Measurements from ENCODE around the gene HDAC4. TPM values are rescaled to one million over a fixed set of nuclear protein-coding genes. Genes with fewer than 3 reads are reported as not detected.
A peak's percentile ranks its signal among the peaks of the same experiment; 100 is the strongest.
"Not testable (repeated sequence)": the region's sequence is repeated elsewhere in the genome, so short reads cannot be mapped to it uniquely, and the experiment has no call there.

The HDAC4 gene
- total and polyA plus RNA-seq, 7 donors = 7.9 to 329 (median 129) TPM

GRCh38 chr2:239041062-239041461 is 359.8 kb downstream of the HDAC4 start:
- H3K36me3 ChIP-seq (ENCODE audit: insufficient read depth in 1 of 2, low read depth in 1 of 2) = no peaks in the 10 kb centered on the region
- no peaks in the 10 kb centered on the region for H3K9me3 ChIP-seq
- H3K4me3 ChIP-seq = no peak overlapping the region
- H3K27me3 ChIP-seq (ENCODE audit: insufficient read depth in 3 of 3, low read length in 2 of 3) = no peaks in the 10 kb centered on the region
- H3K4me1 ChIP-seq = no peaks in the 10 kb centered on the region
- H3K27ac ChIP-seq = no peak overlapping the region
- no peak for TF ChIP-seq CTCF (IDR thresholded peaks at IDR 0.05)
- ATAC-seq = no peak
- DNase-seq = no peak
- 84 to 89% (median 88%) methylated on average over 14 of the region's 14 CpGs for WGBS, 3 donors
- intact Hi-C loops (cut with DNase I) = loop anchor here in 1 of 2 donors (2.0 kb wide), 1 partner anchor 20 kb away; no protein-coding TSS in a partner anchor

GRCh38 chr2:239040152-239040761 is 360.6 kb downstream of the HDAC4 start:
- intact Hi-C loops (cut with DNase I) = loop anchor here in 1 of 2 donors (2.0 kb wide), 1 partner anchor 21 kb away; no protein-coding TSS in a partner anchor

GRCh38 chr2:239039479-239039861 is 361.4 kb downstream of the HDAC4 start:
- WGBS, 3 donors = 76 to 82% (median 77%) methylated on average over 11 of the region's 11 CpGs

More at GRCh38 chr2:239040152-239040761, 360.6 kb downstream of the HDAC4 start:
- Histone ChIP-seq H3K9me3 (no peaks in the 10 kb centered on the region), H3K36me3 (ENCODE audit: insufficient read depth in 1 of 2, low read depth in 1 of 2) (no peaks in the 10 kb centered on the region), H3K27ac (no peak overlapping the region), H3K27me3 (ENCODE audit: insufficient read depth in 3 of 3, low read length in 2 of 3) (no peaks in the 10 kb centered on the region), H3K4me3 (no peak overlapping the region), H3K4me1 (peaks cover 2% of the 10 kb centered on the region)
- ATAC-seq (peak in 1 of 4 donors; percentile 9), DNase-seq (no peak)
- TF ChIP-seq CTCF (IDR thresholded peaks at IDR 0.05) = no peak
- WGBS, 3 donors = 71 to 74% (median 74%) methylated on average over 15 of the region's 15 CpGs

GRCh38 chr2:239038773-239039478 is 361.9 kb downstream of the HDAC4 start:
- Histone ChIP-seq H3K27me3 (ENCODE audit: insufficient read depth in 3 of 3, low read length in 2 of 3) (no peaks in the 10 kb centered on the region), H3K4me3 (no peak overlapping the region), H3K36me3 (ENCODE audit: insufficient read depth in 1 of 2, low read depth in 1 of 2) (no peaks in the 10 kb centered on the region), H3K27ac (no peak overlapping the region), H3K4me1 (peaks cover 6% of the 10 kb centered on the region), H3K9me3 (no peaks in the 10 kb centered on the region)
- intact Hi-C loops (cut with DNase I) = loop anchor here in 1 of 2 donors (10.0 kb wide), 2 partner anchors 846 to 956 kb away; no protein-coding TSS in a partner anchor
- no peak for TF ChIP-seq CTCF (IDR thresholded peaks at IDR 0.05)
- 81 to 87% (median 83%) methylated on average over 14 of the region's 14 CpGs for WGBS, 3 donors
- DNase-seq (no peak), ATAC-seq (no peak)

More at GRCh38 chr2:239039479-239039861, 361.4 kb downstream of the HDAC4 start:
- intact Hi-C loops (cut with DNase I) = loop anchor here in 1 of 2 donors (10.0 kb wide), 2 partner anchors 845 to 955 kb away; no protein-coding TSS in a partner anchor
- Histone ChIP-seq H3K27ac (no peak overlapping the region), H3K9me3 (no peaks in the 10 kb centered on the region), H3K27me3 (ENCODE audit: insufficient read depth in 3 of 3, low read length in 2 of 3) (no peaks in the 10 kb centered on the region), H3K36me3 (ENCODE audit: insufficient read depth in 1 of 2, low read depth in 1 of 2) (no peaks in the 10 kb centered on the region), H3K4me3 (no peak overlapping the region), H3K4me1 (peaks cover 6% of the 10 kb centered on the region)
- no peak for DNase-seq
- no peak for ATAC-seq
- no peak for TF ChIP-seq CTCF (IDR thresholded peaks at IDR 0.05)

DNA sequence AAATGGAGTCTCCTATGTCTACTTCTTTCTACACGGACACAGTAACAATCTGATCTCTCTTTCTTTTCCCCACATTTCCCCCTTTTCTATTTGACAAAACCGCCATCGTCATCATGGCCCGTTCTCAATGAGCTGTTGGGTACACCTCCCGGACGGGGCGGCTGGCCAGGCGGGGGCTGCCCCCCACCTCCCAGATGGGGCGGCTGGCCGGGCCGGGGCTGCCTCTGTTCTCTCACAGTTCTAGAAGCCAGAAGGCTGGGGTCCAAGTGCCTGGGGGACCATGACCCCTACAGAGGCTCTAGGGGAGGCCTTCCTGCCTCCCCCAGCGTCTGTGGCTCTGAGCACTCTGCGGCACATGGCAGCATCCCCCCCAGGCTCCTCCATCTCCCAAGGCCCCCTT is 362.5 kb downstream of the HDAC4 start:
- not testable (repeated sequence) for DNase-seq, ATAC-seq

More for the DNA sequence above, 362.5 kb downstream of the HDAC4 start:
- 90 to 100% (median 92%) methylated on average over 2 to 12 of the region's 13 CpGs for WGBS, 3 donors
- intact Hi-C loops (cut with DNase I) = loop anchor here in 1 of 2 donors (10.0 kb wide), 2 partner anchors 847 to 957 kb away; no protein-coding TSS in a partner anchor
- H3K27ac ChIP-seq; H3K27me3 ChIP-seq (ENCODE audit: insufficient read depth in 3 of 3, low read length in 2 of 3); H3K9me3 ChIP-seq; H3K4me3 ChIP-seq; H3K4me1 ChIP-seq; H3K36me3 ChIP-seq (ENCODE audit: insufficient read depth in 1 of 2, low read depth in 1 of 2): not testable (repeated sequence)

All from psoas muscle (tissue), 8 donors.